Midbrain (tissue), 1 donor: Measurements from ENCODE around the gene TNRC18.
"Not testable (repeated sequence)": the region's sequence is repeated elsewhere in the genome, so short reads cannot be mapped to it uniquely, and the experiment has no call there.

ENCODE experiments used
- DNase-seq: peaks from one replicate; lab custom pipeline; 2025; lab: John Stamatoyannopoulos, UW

Gene TNRC18

DNA sequence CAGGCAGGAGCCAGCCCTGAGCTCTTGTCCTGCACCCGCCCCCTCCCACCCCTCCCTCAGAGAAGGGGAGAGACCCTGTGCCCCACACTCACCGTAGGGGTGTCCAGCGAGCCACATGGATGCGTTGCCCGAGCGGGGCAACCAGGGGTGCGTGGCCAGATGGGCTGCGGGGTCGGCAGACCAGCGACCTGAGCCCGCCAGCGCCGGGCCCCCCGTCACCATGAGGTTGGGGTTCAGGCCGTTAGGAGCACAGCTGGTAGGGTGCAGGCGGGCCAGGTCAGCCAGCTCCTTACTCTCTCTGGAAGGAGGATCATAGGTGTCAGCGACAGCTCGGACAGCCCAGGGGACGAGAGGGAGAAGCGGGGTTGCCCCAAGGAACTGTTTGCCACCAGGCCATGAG lies 46.4 kb downstream of the TNRC18 start:
- no peak for DNase-seq

DNA sequence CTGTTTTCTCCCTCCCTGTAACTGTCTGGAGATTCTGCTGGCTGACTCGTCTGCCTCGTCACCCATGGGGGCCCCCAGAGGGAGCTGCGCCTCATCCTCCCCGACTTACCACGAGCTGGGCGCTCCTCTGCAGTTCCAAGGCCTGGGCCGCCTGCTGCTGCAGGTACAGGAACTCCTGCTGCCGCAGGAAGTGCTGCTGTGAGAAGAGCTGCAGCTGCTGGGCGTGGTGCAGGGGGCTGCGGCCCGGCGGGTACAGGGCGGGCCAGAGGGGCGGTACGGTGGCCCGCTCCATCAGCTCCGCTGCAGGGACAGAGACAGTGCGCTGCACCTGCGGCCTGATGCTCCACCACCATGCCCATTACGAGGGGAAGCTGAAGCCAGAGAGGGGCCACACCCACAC lies 47.7 kb downstream of the TNRC18 start:
- no peak for DNase-seq

DNA sequence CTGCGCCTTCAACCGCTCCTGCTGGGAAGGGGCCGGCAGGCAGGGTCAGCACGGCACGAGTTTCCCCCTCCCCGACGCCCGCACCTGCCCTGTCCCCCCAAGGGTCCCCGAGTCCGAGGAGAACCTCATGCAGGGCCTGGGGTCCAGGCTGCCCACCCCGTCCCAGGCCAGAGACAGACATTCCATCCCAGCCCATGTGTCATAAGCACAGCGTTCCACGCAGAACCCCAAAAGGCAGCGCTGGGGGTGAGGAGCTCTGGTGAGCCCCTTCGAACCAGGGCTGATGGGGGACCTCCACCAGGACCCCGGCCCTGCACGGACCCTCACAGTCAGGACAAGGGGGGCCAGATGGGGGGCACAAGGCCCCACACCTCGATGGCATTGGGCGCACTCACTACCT lies 49.2 kb downstream of the TNRC18 start:
- no peak for DNase-seq

DNA sequence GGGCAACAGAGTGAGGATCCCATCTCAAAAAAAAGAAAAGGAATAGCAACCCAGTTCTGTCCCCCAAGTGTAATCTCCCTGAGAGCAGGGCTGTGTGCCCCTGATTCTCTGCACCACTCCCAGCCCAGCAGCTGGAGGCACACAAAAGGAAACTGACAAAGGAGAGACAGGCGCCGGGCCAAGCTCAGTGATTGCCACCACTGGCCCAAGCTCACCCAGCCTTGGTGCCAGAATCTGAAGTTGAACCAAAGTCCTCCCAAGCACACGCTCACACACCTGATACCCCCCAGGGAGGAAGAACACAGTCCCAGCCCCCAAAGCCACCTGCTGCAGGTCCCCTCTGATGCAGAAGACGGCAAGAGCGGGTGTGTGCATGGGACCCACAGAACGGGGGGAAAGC lies 50.3 kb downstream of the TNRC18 start:
- DNase-seq, result no peak

DNA sequence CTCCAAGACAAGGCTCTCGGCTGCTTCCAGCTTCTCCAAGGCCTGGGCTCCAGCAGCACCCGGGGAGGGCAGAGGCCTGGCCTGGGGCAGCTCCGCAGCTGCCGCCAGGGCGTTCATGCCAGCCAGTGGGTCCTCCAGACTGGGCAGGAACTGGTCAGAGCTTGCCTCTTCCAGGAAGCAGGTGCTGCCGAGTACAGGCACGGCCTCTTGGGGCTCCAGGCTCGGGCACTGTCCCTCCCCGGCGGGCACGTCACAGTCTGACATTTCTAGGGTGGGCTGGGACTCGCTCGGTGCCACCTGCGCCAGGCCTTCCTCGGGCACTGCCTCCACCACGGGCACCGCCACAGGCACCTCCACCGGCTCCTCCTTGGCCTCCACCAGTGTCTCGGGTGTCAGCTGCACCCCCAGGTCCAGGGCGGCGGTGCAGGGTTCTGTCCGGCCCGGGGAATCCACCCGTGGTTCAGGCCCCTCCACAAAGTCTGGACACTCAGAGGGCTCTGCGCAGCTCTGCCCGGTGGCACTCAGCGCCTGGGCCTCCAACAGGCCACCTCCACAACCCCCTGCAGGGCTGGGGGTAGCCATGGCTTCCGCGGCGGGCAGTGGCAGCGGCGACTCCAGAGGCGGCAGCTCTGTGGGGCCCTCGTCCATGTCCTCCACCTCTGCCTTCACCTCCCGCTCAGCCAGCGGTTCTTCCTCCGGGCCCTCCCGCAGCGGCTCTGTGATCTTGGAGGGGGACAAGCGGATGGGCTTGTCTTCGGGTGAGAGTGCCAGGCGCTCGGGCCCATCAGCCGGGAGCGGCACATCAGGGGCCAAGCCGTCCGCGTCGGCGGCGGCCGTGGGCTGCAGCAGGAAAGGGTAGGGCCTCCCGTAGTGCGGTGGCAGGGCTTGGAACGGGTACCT lies 52.9 kb downstream of the TNRC18 start:
- DNase-seq, result no peak

DNA sequence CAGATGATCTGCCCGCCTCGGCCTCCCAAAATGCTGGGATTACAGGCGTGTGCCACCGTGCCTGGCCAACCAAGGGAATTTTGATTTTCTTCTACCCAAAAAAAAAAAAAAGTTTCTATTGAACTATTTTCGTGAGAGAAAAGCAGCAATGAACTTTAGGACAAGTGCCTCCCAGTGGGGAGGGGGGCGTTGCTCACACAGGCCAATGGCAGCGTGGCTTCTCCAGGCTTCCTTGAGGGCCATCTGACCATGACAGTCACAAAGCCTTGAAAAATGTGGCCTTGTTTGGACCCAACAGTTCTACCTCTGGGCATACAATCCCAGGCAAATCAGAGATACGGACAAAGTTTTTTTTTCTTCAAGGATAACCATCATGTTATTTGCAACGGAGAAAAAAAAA lies 56.0 kb downstream of the TNRC18 start:
- no peak for DNase-seq

DNA sequence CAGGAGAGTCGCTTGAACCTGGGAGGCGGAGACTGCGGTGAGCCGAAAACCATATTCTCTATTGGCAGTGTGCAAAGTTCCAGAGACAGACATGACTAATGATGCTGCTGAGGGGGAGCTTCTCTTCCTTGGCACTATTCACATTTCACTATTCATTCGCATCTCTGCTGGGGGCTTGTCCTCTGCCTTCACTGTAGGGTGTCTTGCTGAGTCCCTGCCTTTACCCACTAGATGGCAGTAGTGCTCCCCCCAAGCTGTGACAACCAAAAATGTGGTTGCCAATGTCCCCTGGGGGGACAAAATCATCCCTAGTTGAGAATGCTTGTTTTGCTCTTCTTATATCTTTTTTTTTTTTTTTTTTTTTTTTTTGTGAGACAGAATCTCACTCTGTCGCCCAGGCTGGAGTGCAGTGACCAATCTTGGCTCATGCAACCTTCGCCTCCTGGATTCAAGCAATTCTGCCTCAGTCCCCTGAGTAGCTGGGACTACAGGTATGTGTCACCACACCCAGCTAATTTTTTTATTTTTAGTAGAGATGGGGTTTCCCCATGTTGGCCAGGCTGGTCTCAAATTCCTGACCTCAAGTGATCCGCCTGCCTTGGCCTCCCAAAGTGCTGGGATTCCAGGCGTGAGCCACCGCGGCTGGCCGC lies 57.5 kb downstream of the TNRC18 start:
- DNase-seq, result peak; percentile 71

DNA sequence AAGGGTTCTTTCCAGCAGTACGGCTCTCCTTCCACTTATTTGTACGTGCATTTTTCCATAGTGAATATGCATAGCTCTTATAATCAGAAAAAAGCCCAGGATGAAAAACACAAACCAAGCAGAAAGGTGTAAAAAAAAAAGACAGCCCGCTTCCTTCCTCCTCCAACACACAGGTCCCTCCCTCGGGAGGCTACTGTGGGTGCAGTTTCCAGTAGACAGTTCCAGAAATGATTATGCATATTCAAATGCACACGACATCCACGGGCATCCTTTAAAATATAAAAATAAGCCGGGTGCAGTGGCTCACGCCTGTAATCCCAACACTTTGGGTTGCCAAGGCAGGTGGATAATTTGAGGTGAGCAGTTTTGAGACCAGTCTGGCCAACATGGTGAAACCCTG lies 59.9 kb downstream of the TNRC18 start:
- DNase-seq, result no peak

DNA sequence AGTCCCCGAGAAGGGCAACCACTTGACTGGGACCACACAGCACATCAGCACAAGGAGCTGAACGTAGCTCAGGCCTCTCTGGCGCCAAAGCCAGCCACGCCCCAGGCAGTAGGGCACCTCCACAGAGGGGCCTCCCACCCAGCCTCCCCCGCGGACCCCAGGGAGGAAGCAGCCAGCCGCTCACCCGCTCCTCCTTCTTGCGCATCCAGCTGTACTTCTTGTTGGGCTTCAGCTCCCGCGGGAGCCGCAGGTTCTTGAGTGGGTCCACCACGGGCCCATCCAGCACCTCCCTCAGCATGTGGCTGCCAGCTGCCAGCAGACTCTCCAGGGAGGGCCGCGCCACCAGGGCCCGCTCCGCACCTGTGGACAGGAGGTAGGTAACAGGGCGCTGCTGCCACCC lies 61.2 kb downstream of the TNRC18 start:
- no peak for DNase-seq

DNA sequence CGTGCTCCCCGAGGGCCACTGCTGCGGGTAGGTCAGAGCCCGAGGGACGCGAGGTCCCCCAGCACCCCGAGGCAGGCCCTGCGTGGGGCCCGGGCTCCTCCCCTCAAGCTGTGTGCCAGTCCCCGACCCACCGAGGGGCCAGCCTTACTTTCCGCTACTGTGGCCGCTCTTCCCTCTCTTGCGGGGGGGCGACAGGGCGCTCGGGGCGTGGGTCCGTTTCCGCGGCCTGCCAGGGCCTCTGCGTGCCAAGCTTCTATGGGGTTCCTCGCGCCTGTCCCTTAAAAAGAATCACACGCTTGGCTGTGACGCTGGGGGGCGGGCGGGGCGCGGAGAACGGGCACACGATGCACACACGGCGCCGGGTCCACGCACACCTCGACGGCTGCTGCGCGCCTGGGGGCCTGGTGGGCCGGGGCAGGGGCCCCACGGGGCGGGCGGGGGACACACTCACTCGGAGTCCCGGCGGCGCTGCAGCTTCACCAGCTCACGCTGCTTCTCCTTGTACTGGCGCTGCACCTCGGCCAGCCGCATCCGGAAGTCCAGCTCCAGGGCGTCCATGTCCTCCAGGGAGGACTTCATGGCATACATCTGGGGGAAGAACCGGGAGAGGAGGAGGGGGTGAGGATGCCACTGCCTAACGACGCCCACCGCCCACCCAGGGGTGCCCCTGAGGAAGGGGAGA lies 62.0 kb downstream of the TNRC18 start:
- no peak for DNase-seq

DNA sequence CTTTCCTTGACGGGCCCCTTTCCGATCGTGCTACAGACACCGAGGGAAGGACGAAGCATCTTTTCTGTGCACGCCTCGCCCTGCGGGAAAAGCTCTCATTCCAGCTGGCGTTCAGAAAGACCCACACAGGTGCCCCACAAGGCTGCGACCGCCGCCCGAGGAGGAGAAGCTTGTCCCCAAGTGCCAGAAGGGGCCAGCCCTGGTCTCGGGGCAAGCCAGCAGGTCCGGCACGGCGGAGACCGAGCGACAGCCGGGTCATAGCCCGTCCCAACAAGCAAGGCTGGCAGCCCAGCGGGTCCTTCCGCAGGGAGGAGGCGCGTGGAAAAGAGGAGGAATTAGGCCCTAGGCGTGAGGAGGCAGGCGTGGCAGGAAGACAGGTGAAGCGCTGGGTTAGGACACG lies 62.7 kb downstream of the TNRC18 start:
- no peak for DNase-seq

DNA sequence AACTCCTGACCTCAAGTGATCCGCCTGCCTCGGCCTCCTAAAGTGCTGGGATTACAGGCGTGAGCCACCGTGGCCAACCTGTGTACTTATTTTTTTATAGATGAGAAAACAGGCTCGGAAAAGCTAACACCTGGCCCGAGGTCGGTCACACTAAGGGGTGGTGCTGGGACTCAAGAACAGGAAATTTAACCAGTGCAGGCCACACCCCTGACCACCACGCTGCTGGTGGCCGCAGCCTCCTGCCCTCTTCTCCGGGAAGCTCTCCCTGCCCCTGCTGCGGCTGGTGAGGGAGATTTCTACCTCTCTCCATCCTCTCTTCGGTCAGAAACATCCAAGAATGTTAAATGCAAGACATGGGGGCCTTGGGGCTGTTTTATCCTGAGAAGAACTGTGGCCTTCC lies 63.2 kb downstream of the TNRC18 start:
- no peak for DNase-seq

DNA sequence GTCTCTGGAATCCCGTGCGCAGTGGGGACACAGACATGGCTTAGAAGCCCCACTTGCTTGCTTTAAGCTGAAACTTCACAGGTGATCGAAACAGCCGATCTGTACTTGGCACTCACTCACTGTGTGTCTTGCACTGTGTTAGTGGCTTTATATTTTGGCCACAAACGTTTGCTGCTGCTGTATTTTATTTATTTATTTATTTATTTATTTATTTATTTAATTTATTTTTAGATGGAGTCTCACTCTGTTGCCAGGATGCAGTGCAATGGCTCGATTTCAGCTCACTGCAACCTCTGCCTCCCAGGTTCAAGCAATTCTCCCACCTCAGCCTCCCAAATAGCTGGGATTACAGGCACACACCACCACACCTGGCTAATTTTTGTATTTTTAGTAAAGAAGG lies 63.6 kb downstream of the TNRC18 start:
- DNase-seq, result not testable (repeated sequence)

DNA sequence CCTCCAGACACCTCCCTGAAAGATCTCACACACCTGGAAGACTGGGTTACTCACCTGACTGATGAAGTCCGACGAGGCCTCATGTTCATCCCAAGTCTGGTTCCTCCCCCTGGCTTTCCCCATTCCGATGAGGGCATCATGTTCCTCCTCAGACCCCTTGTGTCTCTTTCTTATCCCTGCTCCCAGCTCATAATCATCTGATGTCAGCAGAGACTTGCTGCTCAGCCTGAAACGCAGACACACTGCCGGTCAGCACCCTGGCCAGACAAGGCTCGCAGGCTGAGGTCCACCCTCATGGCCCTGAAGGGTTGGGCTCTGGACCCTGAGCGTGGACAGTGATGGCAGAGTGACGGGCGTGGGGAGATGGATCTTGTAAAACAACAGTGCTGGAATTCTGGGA lies 64.3 kb downstream of the TNRC18 start:
- no peak for DNase-seq

DNA sequence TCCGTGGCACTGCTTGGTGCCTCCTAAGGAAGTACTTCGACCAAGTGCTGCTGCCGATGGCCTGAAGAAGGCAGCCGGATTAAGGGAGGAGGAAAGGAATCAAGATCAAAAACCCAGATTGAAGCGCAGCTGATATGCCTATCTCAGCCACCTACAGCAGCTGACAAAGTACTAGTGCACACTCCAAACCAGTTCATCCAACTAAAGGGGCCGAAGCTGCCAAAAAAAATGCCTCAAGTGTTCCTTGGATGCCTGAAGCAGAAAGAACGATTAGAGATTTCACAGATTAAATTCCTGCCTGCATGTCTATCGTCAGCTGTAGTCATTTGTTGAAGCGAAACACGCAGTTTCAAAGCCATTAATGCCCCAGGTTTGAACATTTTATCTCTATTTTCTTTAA lies 65.7 kb downstream of the TNRC18 start:
- DNase-seq, result no peak

DNA sequence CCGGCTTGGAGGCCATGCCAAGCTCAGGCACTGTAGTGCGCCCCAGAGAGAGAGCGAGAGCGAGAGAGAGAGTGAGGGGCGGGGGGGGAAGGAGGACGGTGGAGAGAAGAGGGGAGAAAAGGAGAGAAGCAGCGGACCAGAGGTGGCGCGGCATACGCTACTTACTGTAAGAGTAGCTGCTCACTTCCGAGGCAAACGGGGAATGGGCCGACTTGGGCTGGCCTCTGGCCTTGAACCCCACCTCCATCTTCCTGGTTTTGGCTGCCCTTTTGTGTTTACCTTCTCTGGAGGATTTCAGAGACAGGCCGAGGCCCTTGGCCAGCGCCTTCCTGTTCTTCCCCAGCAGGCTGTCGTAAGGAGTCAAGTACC lies 66.9 kb downstream of the TNRC18 start:
- no peak for DNase-seq

DNA sequence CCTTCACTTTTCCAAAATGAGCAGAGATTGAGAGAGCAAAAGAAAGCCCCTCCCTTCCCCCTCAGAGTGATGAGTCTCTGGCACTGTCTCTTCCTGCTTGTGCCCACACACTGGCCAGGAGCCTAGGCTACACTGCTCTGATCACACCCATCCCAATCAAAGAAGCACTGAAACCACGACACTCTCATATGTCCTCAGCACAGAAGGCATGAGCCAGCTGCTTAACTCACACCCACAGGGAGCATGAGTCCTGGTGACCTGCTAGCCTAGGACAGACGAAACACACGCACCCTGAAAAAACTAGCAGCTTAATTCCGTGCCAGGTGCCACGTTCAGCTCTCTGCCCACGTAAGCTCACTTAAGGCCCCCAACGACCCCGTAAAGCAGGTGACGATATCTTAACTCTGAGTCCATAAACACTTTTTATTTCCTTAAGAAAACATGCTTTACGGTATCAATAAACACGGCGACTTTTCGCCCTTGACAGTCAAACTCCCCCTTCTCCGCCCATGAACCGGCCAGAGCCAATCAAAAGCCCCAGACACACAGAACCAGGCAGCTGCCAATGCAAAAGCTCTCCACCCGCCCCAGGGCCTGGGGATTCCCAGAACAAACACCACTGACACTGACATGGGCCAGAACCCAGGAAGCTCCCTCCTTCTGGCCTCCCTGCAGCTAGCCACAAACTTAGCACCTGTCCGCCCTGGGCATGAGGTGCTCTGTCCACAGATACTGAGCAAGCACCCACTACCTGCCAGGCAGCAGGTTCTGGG lies 69.0 kb downstream of the TNRC18 start:
- DNase-seq, result no peak

DNA sequence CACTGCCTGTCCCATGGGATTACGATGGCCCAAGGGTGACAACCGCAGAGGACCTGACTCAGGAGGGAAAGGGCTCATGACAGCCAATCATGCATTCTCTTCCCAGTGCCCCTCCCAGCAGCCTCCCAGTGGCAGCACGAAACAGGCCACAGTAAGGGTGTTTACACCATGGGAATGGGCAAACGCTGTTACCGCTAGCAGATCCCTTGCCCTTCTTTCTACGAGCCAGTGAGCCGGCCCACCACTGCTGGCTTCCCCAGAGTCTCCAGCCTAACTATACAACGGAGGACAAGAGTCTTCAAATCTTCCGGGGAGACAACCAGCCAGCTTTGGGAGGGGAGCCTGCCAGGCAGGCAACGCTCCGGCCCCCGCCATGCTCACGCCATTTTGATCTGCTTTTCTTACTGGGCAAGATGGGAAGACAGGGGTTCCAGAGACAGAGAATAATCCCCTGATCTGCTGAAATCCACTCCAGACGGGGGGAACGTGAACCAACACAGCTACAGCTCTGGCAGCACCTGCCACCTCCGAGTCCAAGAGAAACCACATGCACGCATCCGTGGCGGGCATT lies 71.1 kb downstream of the TNRC18 start:
- no peak for DNase-seq

DNA sequence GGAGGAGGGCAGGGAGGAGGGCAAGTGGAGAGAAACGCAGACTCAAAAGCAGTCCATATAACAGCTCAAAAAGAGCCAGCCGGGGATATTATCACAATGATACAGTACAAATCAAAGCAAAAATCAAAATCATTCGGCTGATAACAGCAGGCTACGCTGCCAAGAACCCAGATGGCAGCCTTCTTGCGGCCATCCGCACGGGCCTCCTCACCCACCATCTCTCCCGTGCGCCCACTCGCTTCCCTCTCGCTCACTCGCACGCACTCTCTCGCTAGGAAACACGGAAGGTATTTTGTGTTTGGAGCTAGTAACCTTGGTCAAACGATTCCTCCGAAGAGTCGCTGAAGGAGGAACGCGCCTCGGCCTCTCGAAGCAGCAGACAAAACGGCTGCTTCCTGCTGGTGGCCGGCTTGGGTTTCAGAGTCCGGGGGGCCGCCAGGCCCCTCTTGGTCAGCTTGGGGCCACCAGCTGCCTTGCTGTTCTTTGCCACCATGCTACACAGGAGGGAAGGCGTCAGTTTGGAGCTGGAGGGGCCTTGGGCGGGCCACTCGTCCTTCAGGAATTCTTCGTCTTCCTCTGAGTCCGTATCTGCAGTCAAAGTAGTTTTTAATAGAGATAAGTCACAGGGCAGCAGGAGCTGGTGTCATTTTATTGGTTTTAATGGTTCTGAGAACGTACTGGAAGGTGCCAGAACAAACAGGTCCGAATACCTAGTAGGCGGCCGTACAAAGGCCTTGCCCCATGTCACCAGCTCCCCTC lies 71.9 kb downstream of the TNRC18 start:
- DNase-seq, result no peak

DNA sequence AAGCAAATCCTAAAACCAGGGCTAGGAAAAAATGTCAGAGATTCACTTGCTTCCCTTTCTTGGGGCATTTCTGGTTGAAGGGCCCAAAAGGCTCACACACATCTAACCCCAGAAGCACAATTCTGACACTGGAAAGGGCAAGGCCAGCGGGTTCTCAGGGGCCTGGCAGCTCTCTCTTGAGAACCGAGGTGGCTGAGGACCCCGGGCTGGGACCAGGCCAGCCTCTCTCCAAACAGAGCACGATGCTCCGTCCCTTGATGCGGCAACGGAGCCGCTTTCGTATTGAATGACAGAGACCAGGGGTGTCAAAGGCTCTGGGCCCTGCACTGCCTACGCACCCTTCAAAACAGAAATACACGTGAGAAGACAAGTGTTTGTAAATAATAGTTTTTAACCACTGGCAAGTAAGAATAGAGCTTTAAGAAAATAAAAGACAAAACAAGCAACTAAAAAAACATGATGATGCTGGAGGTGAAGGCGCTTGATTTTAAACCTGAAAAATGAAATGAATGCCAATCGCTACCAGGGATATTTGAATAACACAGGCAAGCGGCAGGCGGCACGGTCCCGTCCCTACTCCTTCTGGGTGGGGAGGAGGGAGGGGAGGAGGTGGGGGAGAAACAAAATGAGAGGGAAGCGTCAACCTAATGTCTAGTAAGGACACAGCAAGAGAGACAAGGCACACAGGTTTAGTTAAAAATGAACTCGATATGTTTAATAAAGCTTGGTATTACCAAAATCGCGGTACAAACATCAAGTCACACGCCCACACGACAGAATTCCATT lies 72.8 kb downstream of the TNRC18 start:
- no peak for DNase-seq

DNA sequence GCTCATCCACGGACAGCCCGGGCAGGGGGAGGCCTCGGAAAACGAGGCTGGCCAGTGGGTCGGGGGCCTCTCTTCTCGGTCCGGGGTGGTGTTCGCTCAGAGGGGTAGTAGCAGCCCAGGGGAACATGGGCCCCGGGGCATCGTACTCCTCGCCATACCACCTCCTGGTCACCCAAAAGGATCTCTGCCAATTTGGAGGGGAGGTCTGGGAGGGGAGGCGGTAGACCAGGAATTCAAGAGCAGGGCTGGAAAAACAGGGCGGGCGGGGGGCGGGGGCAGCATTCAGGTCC lies 73.5 kb downstream of the TNRC18 start:
- no peak for DNase-seq
